GM04503 (cell line): ENCODE measurements around the gene BNC2.

Experiments
- DNase-seq: peaks from one replicate; pipeline ENCODE4 v3.0.0-alpha.2; 2012; ENCODE audit warnings: low read depth

The BNC2 gene

GRCh38 chr9:16715404-16715803 is 155.1 kb downstream of the BNC2 start:
- DNase-seq = peak; percentile 83

DNA sequence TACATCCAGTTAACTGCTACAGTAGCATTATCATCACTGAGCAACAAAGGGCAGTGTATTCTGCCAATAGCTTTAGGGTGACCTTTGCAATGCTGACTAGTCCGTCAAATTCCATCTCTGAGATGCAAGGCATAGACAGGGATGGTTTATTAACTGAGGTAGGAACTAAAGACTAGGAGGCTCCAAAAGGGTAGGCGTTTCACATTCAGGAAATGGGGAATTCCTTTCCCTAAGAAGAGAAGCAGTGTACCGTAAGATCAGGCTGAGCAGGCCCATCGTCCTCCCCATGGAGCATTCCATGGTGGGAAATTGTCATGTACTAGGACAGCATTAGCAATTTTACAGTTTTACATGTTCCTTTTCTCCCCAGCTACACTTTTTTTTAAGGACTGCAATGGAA is 157.7 kb downstream of the BNC2 start:
- no peak for DNase-seq

DNA sequence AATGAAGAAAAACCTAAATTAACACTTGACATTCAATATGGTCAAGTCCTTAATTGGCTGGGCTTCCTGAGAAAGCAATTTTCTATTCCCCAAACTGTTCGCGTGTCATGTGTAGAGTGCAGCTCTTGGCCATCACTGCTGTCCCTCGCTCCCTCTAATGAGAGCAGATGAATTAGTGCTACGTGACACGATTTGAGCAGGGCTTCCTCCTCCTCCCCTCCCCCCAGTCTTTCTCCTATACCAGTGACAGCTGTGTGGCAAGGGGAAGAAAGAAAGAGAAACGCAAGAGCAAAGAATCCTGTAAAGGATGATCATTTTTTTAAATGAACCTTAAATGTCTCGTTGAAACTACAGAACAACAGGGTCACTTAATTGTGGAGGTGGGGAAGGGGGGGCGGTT is 159.6 kb downstream of the BNC2 start:
- DNase-seq = no peak

DNA sequence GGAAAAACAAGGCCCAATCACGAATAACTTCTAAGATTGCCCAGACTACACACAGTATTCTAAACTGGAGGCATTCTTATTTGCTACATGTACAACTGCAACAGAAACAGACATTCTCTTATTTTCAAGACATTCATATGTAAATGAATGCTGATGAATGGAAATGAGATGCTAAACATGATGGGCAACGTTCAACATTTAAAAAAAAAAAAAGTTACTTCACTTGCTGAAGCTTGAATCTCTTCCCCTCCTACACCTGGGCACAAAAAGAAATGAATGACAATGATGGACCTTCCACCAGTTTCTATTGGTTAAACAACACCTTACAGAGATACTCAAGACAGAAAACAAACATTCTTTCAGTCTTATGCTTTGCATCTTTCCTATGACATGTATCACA is 160.5 kb downstream of the BNC2 start:
- DNase-seq = no peak

DNA sequence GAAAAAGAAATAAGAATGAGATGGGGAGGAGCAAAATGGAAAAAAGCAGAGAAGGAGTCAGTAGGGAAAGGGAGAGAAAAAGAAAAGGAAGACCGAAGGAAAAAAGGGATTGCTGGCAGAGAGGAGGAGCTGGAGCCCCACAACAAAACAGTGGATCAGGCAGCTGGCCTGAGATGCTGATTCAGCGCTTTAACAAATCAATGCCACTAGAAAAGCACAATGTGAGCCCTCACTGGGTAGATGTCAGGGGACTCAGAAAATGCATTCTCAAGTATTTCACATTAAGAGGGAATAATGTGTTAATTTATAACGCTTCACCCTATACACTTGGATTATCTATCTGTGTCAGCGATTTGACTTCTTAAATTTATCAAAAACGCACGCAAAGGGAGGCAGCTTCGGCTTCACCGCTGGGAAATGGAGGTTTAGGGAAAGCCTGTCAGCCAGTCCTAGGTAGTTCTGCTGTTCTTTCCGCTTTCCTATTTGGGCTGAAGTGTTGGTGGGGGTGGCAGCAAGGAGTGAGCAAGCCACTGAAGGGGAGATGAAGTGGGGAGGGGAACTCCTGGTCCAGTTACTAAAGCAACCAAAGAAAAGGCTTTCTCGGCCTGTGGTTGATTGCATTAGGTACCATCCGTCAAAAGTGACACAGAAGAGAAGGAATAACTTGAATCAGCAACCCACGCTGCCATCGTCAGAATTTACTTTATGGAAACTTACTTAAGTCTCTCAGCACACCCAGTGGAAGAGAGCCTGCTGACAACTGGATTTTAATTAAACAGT is 161.6 kb downstream of the BNC2 start:
- no peak for DNase-seq

DNA sequence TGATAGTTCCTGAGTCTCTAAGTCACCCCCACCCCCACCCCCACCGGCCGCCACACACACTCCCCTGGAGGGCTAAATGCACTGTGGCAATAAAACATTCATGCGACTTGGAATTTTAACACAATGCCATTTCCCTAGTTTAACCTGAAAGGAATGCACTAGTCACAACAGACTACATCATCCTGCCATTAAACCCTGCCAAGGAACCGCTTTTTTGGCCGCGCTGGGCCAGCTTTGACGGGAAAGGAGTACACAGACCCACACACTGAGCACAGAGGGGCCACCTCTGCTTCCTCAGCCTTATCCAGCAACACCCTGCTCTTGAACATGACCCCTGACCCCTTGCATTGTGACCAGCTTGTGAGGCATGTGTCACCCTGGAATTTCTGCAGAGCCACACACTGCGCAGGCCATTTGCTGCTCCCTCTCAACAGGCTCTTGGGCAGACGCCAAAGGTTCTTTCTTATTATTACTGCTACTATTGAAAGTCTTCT is 165.3 kb downstream of the BNC2 start:
- peak; percentile 95 for DNase-seq

- peak; percentile 54 for DNase-seq
These were observed 166.1 kb downstream of the BNC2 start for GRCh38 chr9:16704116-16705110.

DNA sequence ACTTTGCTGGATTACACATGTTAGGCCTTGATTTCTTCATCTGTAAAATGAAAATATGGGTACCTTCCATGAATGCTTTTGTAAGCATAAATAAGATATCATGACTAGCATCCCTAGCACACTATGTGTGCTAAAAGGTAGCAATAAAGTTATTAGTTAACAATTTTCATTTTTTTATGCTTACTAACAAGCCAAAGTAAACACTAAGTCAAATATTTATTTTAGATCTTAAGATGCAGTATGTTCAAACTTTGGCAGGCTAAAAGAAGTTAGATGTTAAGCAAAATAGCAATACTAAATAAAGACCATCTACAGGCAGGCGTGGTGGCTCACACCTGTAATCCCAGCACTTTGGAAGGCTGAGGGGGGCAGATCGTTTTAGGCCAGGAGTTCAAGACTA is 169.1 kb downstream of the BNC2 start:
- no peak for DNase-seq

DNA sequence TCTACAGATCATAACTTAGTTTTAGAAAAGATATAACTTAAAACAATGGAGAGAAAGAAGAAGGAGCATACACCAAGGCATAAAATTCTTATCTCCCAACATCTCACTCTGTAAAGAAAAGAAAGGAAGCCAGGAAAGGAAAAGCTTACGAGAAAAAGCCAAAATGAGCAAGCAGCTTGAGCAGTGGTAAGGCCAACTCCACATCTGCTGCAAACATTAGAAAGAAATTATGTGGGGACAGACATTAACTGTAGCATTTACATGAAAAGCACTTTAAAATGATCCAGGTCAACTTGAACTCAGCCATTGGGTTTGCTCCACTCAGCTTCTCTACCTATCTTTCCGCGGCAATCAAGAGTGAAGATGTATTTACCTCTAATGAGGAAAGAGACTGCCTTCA is 176.9 kb downstream of the BNC2 start:
- no peak for DNase-seq

- no peak for DNase-seq
These were observed 179.8 kb downstream of the BNC2 start for GRCh38 chr9:16690628-16691027.

DNA sequence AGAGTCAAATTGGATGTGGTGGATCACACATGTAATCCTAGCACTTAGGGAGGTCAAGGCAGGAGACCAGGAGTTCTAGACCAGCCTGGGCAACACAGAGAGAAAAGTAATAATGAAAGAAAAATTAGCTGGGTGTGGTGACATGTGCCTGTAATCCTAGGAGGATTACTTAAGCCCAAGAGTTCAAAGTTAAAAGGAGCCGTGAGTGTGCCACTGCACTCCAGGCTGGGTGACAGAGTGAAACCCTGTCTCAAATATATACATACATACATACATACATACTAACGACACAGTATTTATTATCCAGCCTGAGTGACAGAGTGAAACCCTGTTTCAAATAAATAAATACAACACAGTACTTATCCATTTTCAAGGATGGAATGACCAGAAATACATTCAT is 180.3 kb downstream of the BNC2 start:
- DNase-seq = no peak

DNA sequence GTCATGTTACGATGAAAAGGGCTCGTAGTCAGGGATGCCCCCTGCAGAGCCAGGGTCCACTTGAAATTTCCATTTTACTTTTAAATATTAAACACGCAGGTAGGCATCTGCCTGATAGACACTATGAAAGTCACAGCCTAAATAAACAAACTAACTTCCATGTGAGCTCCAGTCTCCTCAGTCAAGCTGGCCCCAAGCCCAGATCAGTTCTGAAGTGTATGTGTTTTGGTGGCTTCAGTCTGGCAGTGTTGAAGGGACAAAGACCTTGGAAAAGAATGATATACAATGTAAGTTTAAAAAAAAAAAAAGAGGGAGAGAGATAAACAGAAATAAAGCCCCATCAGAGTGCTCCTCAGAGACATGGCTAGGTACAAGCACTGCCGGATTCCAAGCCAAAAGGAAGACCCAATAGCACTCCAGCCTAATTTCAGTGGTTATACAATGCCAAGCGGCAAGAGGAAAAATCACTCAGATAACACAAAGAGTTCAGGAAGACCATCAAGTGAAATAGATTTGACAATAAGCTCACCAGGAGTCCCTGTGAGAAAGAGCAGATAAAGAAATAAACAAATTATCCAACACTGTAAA is 181.0 kb downstream of the BNC2 start:
- DNase-seq = no peak

- DNase-seq = no peak
These were observed 181.7 kb downstream of the BNC2 start for GRCh38 chr9:16688814-16689213.

GRCh38 chr9:16687678-16688369 is 182.6 kb downstream of the BNC2 start:
- no peak for DNase-seq

- DNase-seq = no peak
These were observed 187.1 kb downstream of the BNC2 start for GRCh38 chr9:16683326-16683725.

- DNase-seq = no peak
These were observed 188.2 kb downstream of the BNC2 start for GRCh38 chr9:16682273-16682672.

- DNase-seq = no peak
These were observed 188.8 kb downstream of the BNC2 start for GRCh38 chr9:16681652-16681987.

DNA sequence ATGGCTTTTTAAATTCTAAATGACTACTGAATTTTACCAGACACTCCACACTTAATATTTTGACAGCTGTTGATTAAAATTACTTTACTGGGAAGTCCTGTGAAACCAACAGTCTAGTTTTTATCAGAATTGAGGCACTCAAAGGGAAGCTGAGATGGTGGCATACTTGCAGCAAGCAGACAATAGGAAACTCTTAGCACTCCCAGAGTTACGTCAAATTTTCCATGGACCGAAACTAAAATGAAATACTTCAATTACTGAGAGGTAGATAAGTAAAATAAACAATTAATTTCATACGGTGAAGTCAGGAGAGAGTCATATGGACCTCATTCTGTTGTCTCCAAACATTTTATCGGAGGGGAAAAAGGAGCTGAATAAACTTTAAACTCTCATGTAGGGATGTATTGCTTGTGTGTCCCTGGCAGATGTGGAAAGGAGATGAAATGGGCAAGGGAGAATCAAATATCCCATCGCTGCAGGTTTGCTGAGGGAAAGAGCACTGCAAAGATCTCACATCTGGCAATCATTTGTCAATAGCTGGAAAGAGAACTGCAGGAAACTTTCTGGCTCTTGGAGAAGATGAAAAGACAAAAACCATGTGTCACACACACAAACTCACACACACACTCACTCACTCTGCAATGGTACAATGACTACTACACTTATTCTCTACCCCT is 189.4 kb downstream of the BNC2 start:
- DNase-seq = no peak

GRCh38 chr9:16680541-16680940 is 189.9 kb downstream of the BNC2 start:
- no peak for DNase-seq

DNA sequence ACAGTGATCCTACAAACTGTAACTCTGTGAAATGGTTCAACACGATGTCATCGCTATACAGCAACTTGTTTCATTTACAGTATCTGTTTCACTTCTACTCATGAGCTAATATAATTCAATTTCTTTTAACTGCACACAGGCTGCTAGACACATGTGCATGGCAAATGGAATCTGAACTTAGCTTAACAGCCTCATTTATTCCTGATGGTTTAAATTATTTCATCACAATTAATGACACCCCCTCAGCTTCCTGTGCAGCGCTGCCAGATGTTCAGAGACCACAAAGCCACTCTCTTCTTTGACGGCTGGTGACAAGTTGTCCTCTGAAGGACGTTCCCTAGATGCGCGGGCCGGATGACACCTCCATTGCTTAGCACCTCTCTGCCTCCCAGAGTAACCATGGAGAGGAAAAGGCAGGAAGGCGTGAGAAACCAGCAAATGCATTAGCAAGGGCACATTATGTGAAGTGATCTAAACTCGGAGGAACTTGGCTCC is 191.1 kb downstream of the BNC2 start:
- DNase-seq = peak; percentile 49

DNA sequence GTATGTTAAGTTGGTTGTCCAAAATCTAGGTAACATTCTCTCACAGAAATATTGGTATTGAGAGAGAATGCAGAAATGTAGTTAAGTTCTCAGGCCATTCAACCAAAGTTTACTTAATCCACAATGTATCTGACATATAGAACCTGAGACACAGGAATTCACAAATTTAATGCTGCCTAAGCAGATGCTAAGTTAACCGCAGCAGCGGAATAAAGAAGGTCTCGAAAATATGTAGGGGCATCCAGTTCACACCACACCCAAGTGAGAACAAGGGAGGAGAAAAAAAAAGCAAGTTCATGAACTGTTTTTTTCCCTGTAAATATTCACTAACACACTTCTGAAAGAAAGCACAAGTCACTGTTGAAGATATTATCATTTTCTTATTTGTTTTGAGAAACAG is 194.0 kb downstream of the BNC2 start:
- no peak for DNase-seq
